ENCODE results near the gene LDB3.
A peak's percentile ranks its signal among the peaks of the same experiment; 100 is the strongest.

LDB3 gene

GRCh38 chr10:86707505-86707904, 39.2 kb downstream of the LDB3 start:
- DNase-seq (ENCODE audit: low spot score), result no peak

- DNase-seq (ENCODE audit: low spot score), result no peak
Measured at GRCh38 chr10:86708068-86708782, 39.9 kb downstream of the LDB3 start.

- no peak for DNase-seq (ENCODE audit: low spot score)
Measured at GRCh38 chr10:86708783-86709380, 40.6 kb downstream of the LDB3 start.

GRCh38 chr10:86709396-86710185, 41.3 kb downstream of the LDB3 start:
- DNase-seq (ENCODE audit: low spot score), result no peak

GRCh38 chr10:86710987-86711512, 42.7 kb downstream of the LDB3 start:
- DNase-seq (ENCODE audit: low spot score), result peak; percentile 61

- peak; percentile 18 for DNase-seq (ENCODE audit: low spot score)
Measured at GRCh38 chr10:86711513-86712316, 43.4 kb downstream of the LDB3 start.

GRCh38 chr10:86712317-86712707, 44.0 kb downstream of the LDB3 start:
- DNase-seq (ENCODE audit: low spot score), result no peak

GRCh38 chr10:86715156-86715795, 47.0 kb downstream of the LDB3 start:
- no peak for DNase-seq (ENCODE audit: low spot score)

GRCh38 chr10:86715836-86716235, 47.5 kb downstream of the LDB3 start:
- DNase-seq (ENCODE audit: low spot score), result no peak

- DNase-seq (ENCODE audit: low spot score), result no peak
Measured at GRCh38 chr10:86716466-86716865, 48.2 kb downstream of the LDB3 start.

- no peak for DNase-seq (ENCODE audit: low spot score)
Measured at GRCh38 chr10:86718556-86718955, 50.2 kb downstream of the LDB3 start.

- DNase-seq (ENCODE audit: low spot score), result no peak
Measured at GRCh38 chr10:86721232-86721631, 52.9 kb downstream of the LDB3 start.

- no peak for DNase-seq (ENCODE audit: low spot score)
Measured at GRCh38 chr10:86723009-86723408, 54.7 kb downstream of the LDB3 start.

GRCh38 chr10:86724445-86724844, 56.1 kb downstream of the LDB3 start:
- no peak for DNase-seq (ENCODE audit: low spot score)

GRCh38 chr10:86725980-86726676, 57.8 kb downstream of the LDB3 start:
- DNase-seq (ENCODE audit: low spot score), result no peak

- no peak for DNase-seq (ENCODE audit: low spot score)
Measured at GRCh38 chr10:86726677-86726999, 58.3 kb downstream of the LDB3 start.

- DNase-seq (ENCODE audit: low spot score), result no peak
Measured at GRCh38 chr10:86727470-86727869, 59.2 kb downstream of the LDB3 start.

- no peak for DNase-seq (ENCODE audit: low spot score)
Measured at GRCh38 chr10:86728056-86728455, 59.7 kb downstream of the LDB3 start.

GRCh38 chr10:86729677-86730076, 61.4 kb downstream of the LDB3 start:
- DNase-seq (ENCODE audit: low spot score), result no peak

GRCh38 chr10:86730227-86730626, 61.9 kb downstream of the LDB3 start:
- no peak for DNase-seq (ENCODE audit: low spot score)

GRCh38 chr10:86732771-86733170, 64.5 kb downstream of the LDB3 start:
- DNase-seq (ENCODE audit: low spot score), result no peak
